DOHH2 (cell line): ENCODE measurements around the gene KANK3.
"Not testable (repeated sequence)": the region's sequence is repeated elsewhere in the genome, so short reads cannot be mapped to it uniquely, and the experiment has no call there.

Experiments
- H3F3A ChIP-seq: fragments of 200-600 bp; sonication (generic), shearing (Covaris generic); 2 replicates; pipeline ENCODE4 v1.6.0; 2016; ENCODE audit warnings: antibody characterized with exemption, mild to moderate bottlenecking; ENCODE audit not compliant: control insufficient read depth, insufficient read depth
- H3K27ac ChIP-seq: fragments of 200-600 bp; sonication (generic); 2 replicates; pipeline ENCODE4 v1.5.1; 2014; ENCODE audit warnings: low read depth, mild to moderate bottlenecking, low read length, moderate library complexity
- H3K27me3 ChIP-seq: fragments of 200-600 bp; sonication (generic); 2 replicates; pipeline ENCODE4 v1.6.1; 2014; ENCODE audit warnings: mild to moderate bottlenecking, low read length, mixed read lengths; ENCODE audit not compliant: control insufficient read depth
- H3K36me3 ChIP-seq: fragments of 200-600 bp; sonication (generic); 2 replicates; pipeline ENCODE4 v1.6.1; 2014; ENCODE audit warnings: mild to moderate bottlenecking, low read length, moderate library complexity, mixed read lengths; ENCODE audit not compliant: control insufficient read depth
- H3K4me1 ChIP-seq: fragments of 200-600 bp; sonication (generic); 2 replicates; pipeline ENCODE4 v1.6.1; 2014; ENCODE audit warnings: mild to moderate bottlenecking, low read length, mixed read lengths; ENCODE audit not compliant: control insufficient read depth
- H3K4me2 ChIP-seq: fragments of 200-600 bp; sonication (generic); 2 replicates; pipeline ENCODE4 v1.6.0; 2014; ENCODE audit warnings: mild to moderate bottlenecking, low read length, moderate library complexity
- H3K4me3 ChIP-seq: fragments of 200-600 bp; sonication (generic); 2 replicates; pipeline ENCODE4 v1.5.1; 2014; ENCODE audit warnings: mild to moderate bottlenecking, low read length, mixed read lengths
- H3K79me2 ChIP-seq: fragments of 200-600 bp; sonication (generic); 2 replicates; pipeline ENCODE4 v1.6.1; 2014; ENCODE audit warnings: mild to moderate bottlenecking, low read length, mixed read lengths; ENCODE audit not compliant: control insufficient read depth
- H3K9me2 ChIP-seq: fragments of 200-600 bp; sonication (generic); replicated peaks from 2 replicates; pipeline ENCODE4 v1.6.1; 2014; ENCODE audit warnings: mild to moderate bottlenecking, low read length, mixed read lengths; ENCODE audit not compliant: control insufficient read depth
- H3K9me3 ChIP-seq: fragments of 200-600 bp; sonication (generic); 2 replicates; pipeline ENCODE4 v1.6.1; 2014; ENCODE audit warnings: antibody characterized with exemption, low read length, mixed read lengths; ENCODE audit not compliant: control insufficient read depth, insufficient read depth
- H4K20me1 ChIP-seq: fragments of 200-600 bp; sonication (generic); 2 replicates; pipeline ENCODE4 v1.6.0; 2014; ENCODE audit warnings: low read depth, mild to moderate bottlenecking, antibody characterized with exemption, low read length, moderate library complexity; ENCODE audit not compliant: control insufficient read depth, insufficient read depth
- CTCF ChIP-seq: fragments of 200-600 bp; sonication (generic); IDR thresholded peaks from one replicate; pipeline ENCODE4 v1.5.1; 2014; ENCODE audit warnings: antibody characterized with exemption, mild to moderate bottlenecking, low read depth, low read length; ENCODE audit not compliant: poor library complexity, severe bottlenecking
- EZH2phosphoT487 ChIP-seq: fragments of 200-600 bp; sonication (generic); IDR thresholded peaks from 2 replicates; pipeline ENCODE4 v1.6.1; 2017; ENCODE audit warnings: borderline replicate concordance, mild to moderate bottlenecking, antibody characterized with exemption, low read length, moderate library complexity, mixed read lengths

KANK3 gene

DNA sequence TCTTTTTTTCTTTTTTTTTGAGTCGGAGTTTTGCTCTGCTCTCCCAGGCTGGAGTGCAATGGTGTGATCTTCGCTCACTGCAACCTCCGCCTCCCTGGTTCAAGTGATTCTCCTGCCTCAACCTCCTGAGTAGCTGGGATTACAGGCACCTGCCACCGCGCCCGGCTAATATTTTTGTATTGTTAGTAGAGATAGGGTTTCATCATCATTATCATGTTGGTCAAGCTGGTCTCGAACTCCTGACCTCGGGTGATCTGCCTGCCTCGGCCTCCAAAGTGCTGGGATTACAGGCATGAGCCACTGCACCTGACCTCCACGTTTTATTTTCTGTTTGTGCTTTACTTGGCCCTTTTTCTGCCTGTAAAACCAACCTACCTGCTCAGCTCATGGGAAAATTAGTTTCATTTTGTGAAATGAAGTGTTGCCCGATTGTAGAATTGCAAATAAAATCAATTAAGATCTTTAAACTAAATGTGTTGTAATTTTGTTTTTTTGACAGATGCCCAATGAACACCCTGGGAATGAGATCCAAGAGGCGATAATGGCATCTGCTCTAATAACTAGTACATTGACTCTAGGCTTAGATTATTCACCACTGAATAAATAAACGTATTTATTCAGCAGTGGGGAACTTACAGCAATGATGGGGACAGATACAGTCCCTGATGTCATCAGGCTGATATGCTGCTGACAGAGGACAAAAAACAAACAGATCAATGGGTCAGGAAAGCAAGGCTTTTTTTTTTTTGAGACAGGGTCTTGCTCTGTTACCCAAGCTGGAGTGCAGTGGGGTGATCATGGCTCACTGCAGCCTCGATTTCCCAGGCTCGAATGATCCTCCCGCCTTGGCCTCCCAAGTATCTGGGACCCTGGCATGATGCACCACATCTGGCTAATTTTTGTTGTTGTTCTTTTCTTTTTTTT, 44.9 kb upstream of the KANK3 start:
- H4K20me1 ChIP-seq, result peaks cover 5% of the 10 kb centered on the region; the same call in 1 of the 2 replicates
- no peaks in the 10 kb centered on the region for H3K9me2 ChIP-seq
- peaks cover 16% of the 10 kb centered on the region for H3K4me1 ChIP-seq
- no peaks in the 10 kb centered on the region for H3K9me3 ChIP-seq
- no peak overlapping the region for H3K4me2 ChIP-seq
- no peaks in the 10 kb centered on the region for H3K27me3 ChIP-seq
- H3F3A ChIP-seq, result no peaks in the 10 kb centered on the region
- H3K36me3 ChIP-seq, result peaks cover 3% of the 10 kb centered on the region; the same call in 1 of the 2 replicates
- no peak overlapping the region for H3K27ac ChIP-seq
- no peak for TF ChIP-seq CTCF
- TF ChIP-seq EZH2phosphoT487, result no peak
- peaks cover 28% of the 10 kb centered on the region for H3K79me2 ChIP-seq
- H3K4me3 ChIP-seq, result no peak overlapping the region

DNA sequence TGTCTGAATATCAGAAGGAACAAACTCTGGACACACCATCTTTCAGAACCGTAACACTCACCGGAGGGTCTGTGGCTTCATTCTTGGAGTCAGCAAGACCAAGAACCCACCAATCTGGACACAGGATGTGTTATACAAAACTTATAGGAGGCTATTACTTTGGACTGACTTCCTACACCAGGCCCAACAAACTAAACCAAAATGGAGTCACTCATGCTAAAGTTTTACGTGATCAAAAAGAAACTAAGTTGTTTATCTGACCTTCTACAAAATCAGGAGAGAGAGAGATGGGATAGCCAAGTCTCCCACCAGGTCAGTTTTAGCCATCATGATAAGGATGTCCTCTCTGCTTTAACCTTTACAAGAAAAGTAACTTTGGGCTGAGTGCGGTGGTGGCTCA, 43.9 kb upstream of the KANK3 start:
- Histone ChIP-seq H3K27me3 (no peaks in the 10 kb centered on the region), H3F3A (no peaks in the 10 kb centered on the region), H3K36me3 (peaks cover 3% of the 10 kb centered on the region; the same call in 1 of the 2 replicates), H3K27ac (no peak overlapping the region), H4K20me1 (peaks cover 5% of the 10 kb centered on the region; the same call in 1 of the 2 replicates), H3K9me3 (no peaks in the 10 kb centered on the region), H3K4me2 (no peak overlapping the region), H3K79me2 (peaks cover 21% of the 10 kb centered on the region), H3K9me2 (no peaks in the 10 kb centered on the region), H3K4me3 (no peak overlapping the region), H3K4me1 (peaks cover 16% of the 10 kb centered on the region)
- no peak for TF ChIP-seq CTCF
- TF ChIP-seq EZH2phosphoT487, result no peak

GRCh38 chr19:8386419-8386818, 43.4 kb upstream of the KANK3 start:
- H3K9me2 ChIP-seq, H3K27me3 ChIP-seq, H3K9me3 ChIP-seq, H3K4me2 ChIP-seq, H3K4me3 ChIP-seq, H4K20me1 ChIP-seq, H3F3A ChIP-seq, H3K36me3 ChIP-seq, H3K27ac ChIP-seq: not testable (repeated sequence)
- H3K4me1 ChIP-seq, result peaks cover 14% of the 10 kb centered on the region
- H3K79me2 ChIP-seq, result peaks cover 15% of the 10 kb centered on the region

DNA sequence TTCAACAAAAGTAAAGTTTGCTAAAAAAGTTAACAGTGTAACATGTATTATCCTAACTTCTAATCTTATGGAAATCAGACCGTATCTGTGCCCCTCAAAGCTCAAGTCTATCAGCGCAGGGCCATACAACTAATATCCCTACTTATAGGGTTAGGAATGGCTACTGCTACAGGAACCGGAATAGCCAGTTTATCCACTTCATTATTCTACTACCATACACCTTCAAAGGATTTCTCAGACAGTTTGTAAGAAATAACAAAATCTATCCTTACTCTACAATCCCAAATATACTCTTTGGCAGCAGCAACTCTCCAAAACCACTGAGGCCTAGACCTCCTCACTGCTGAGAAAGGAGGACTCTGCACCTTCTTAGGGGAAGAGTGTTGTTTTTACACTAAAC, 42.5 kb upstream of the KANK3 start:
- not testable (repeated sequence) for H3K27me3 ChIP-seq, H3K4me1 ChIP-seq, H3K79me2 ChIP-seq, H3K9me3 ChIP-seq, H3K4me2 ChIP-seq, H4K20me1 ChIP-seq, H3F3A ChIP-seq, H3K36me3 ChIP-seq, H3K9me2 ChIP-seq, H3K27ac ChIP-seq, H3K4me3 ChIP-seq

- H3K27ac ChIP-seq, H3K4me1 ChIP-seq, H3K79me2 ChIP-seq, H3F3A ChIP-seq, H3K9me2 ChIP-seq, H3K4me3 ChIP-seq, H3K4me2 ChIP-seq, H4K20me1 ChIP-seq, H3K36me3 ChIP-seq, H3K27me3 ChIP-seq, H3K9me3 ChIP-seq: not testable (repeated sequence)
These were observed 42.0 kb upstream of the KANK3 start for GRCh38 chr19:8385103-8385502.

- H3K4me3 ChIP-seq, H3K27ac ChIP-seq, H3K9me3 ChIP-seq, H3F3A ChIP-seq, H3K4me1 ChIP-seq, H3K9me2 ChIP-seq, H4K20me1 ChIP-seq, H3K27me3 ChIP-seq, H3K36me3 ChIP-seq, H3K4me2 ChIP-seq, H3K79me2 ChIP-seq: not testable (repeated sequence)
These were observed 41.5 kb upstream of the KANK3 start for GRCh38 chr19:8384569-8384968.
